Panc1 (cell line): ENCODE results near the gene ITIH6.

Source experiments
- POLR2AphosphoS5 ChIP-seq: IDR thresholded peaks from 2 replicates; pipeline ENCODE4 v1.6.1; 2012; ENCODE audit warnings: mild to moderate bottlenecking, low read depth, low read length, moderate library complexity
- SIN3A ChIP-seq: IDR thresholded peaks from 2 replicates; pipeline ENCODE4 v1.6.1; 2012; ENCODE audit warnings: low read depth, mild to moderate bottlenecking, low read length, moderate library complexity, borderline replicate concordance; ENCODE audit not compliant: insufficient read depth
- TCF7L2 ChIP-seq: IDR thresholded peaks from 2 replicates; pipeline ENCODE4 v1.6.1; 2011; ENCODE audit warnings: mild to moderate bottlenecking, low read depth, low read length, inconsistent platforms
- TF ChIP-seq, protein P1 (sequence below): fragments of 450-650 bp; IDR thresholded peaks from 2 replicates; pipeline ENCODE4 v1.5.1; 2017; ENCODE audit warnings: mild to moderate bottlenecking
- TF ChIP-seq, protein P2 (sequence below), 2 experiments: IDR thresholded peaks; 2 replicates each; pipeline ENCODE4 v1.6.1; 2011 to 2012; ENCODE audit warnings: low read depth in 2 of 2, control low read depth in 1 of 2, low read length in 1 of 2, mild to moderate bottlenecking in 1 of 2, moderate library complexity in 1 of 2; ENCODE audit not compliant: insufficient read depth in 1 of 2

DNA sequence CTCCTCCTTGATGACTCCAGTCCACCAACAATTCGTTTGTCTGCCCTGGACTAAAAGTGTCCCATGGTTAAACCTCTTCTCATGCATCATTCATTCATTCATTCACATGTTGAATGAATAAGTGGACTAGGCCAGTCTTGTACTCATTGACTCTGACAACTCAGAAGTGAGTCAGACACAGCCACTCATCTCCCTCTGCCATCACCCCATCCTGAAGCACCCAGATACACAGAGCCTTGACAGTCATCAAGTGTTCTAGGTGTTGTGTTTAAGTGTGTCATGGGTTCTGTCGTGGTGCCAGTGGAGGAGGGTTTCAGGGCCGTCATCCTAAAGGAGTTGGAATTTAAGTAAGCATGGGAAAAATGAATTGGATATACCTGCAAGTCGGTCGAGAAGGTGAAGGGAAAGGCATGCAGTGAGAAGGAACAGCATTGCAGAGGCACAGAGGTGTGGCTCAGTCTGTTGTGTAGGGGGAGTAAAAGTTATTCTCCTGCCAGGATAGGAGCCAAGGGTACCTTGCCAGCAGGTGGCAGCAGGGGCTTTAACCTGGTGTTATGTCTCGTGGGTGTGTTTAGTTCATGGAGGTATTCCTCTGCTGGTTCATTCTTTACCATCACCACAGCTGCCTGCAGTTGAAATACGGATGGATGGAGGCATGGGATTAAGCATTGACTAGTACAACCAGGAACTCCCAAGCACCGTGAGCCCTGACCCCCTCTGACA, 27.8 kb upstream of the ITIH6 start:
- TF ChIP-seq, protein P1, sequence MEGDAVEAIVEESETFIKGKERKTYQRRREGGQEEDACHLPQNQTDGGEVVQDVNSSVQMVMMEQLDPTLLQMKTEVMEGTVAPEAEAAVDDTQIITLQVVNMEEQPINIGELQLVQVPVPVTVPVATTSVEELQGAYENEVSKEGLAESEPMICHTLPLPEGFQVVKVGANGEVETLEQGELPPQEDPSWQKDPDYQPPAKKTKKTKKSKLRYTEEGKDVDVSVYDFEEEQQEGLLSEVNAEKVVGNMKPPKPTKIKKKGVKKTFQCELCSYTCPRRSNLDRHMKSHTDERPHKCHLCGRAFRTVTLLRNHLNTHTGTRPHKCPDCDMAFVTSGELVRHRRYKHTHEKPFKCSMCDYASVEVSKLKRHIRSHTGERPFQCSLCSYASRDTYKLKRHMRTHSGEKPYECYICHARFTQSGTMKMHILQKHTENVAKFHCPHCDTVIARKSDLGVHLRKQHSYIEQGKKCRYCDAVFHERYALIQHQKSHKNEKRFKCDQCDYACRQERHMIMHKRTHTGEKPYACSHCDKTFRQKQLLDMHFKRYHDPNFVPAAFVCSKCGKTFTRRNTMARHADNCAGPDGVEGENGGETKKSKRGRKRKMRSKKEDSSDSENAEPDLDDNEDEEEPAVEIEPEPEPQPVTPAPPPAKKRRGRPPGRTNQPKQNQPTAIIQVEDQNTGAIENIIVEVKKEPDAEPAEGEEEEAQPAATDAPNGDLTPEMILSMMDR: no peak; the same call in 1 of the 2 replicates
- TF ChIP-seq POLR2AphosphoS5: no peak
- TF ChIP-seq, protein P2, sequence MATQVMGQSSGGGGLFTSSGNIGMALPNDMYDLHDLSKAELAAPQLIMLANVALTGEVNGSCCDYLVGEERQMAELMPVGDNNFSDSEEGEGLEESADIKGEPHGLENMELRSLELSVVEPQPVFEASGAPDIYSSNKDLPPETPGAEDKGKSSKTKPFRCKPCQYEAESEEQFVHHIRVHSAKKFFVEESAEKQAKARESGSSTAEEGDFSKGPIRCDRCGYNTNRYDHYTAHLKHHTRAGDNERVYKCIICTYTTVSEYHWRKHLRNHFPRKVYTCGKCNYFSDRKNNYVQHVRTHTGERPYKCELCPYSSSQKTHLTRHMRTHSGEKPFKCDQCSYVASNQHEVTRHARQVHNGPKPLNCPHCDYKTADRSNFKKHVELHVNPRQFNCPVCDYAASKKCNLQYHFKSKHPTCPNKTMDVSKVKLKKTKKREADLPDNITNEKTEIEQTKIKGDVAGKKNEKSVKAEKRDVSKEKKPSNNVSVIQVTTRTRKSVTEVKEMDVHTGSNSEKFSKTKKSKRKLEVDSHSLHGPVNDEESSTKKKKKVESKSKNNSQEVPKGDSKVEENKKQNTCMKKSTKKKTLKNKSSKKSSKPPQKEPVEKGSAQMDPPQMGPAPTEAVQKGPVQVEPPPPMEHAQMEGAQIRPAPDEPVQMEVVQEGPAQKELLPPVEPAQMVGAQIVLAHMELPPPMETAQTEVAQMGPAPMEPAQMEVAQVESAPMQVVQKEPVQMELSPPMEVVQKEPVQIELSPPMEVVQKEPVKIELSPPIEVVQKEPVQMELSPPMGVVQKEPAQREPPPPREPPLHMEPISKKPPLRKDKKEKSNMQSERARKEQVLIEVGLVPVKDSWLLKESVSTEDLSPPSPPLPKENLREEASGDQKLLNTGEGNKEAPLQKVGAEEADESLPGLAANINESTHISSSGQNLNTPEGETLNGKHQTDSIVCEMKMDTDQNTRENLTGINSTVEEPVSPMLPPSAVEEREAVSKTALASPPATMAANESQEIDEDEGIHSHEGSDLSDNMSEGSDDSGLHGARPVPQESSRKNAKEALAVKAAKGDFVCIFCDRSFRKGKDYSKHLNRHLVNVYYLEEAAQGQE (IDR thresholded peaks at IDR 0.05; ENCODE audit: insufficient read depth in 1 of 2, low read depth in 2 of 2, low read length in 1 of 2): no peak
- no peak for TF ChIP-seq SIN3A
- no peak for TF ChIP-seq TCF7L2
